Muscle of leg (tissue), 11 donors: ENCODE results near the gene PGM2L1. TPM values are rescaled to one million over a fixed set of nuclear protein-coding genes. Genes with fewer than 3 reads are reported as not detected.
"Not testable (repeated sequence)": the region's sequence is repeated elsewhere in the genome, so short reads cannot be mapped to it uniquely, and the experiment has no call there.

Source experiments
- DNase-seq: peaks from one replicate; pipeline ENCODE4 v3.0.0; 2013
- H3K27ac ChIP-seq: one replicate; pipeline ENCODE4 v1.5.1; 2013; ENCODE audit warnings: mild to moderate bottlenecking, low read length, control low read depth
- H3K27me3 ChIP-seq: one replicate; pipeline ENCODE4 v1.6.1; 2013; ENCODE audit warnings: low read length; ENCODE audit not compliant: control insufficient read depth, insufficient read depth
- H3K36me3 ChIP-seq: one replicate; pipeline ENCODE4 v1.6.1; 2013; ENCODE audit warnings: low read length; ENCODE audit not compliant: control insufficient read depth, insufficient read depth
- H3K4me1 ChIP-seq: one replicate; pipeline ENCODE4 v1.6.1; 2013; ENCODE audit warnings: low read length; ENCODE audit not compliant: control insufficient read depth, insufficient read depth
- H3K4me3 ChIP-seq: one replicate; pipeline ENCODE4 v1.5.1; 2013; ENCODE audit warnings: low read length, control low read depth
- H3K9me3 ChIP-seq: replicated peaks from 2 replicates; pipeline ENCODE4 v1.6.1; 2013; ENCODE audit warnings: low read depth, low read length; ENCODE audit not compliant: control insufficient read depth
- WGBS: methylation state at CpG from one replicate; pipeline ENCODE4 v1.1.5; 2013; ENCODE audit warnings: missing lambda C conversion rate; ENCODE audit not compliant: insufficient coverage; 5-methylcytosine and 5-hydroxymethylcytosine counted together
- polyA plus RNA-seq, 8 donors: library from polyadenylated mRNA; unstranded; fragments of 120-200 nt; gene quantifications; one replicate each; pipeline versions ENCODE4 v1.2.1 to v1.2.3, GENCODE V29; 2013; ENCODE audit warnings: inconsistent platforms in 1 of 8, low replicate concordance in 1 of 8; ENCODE audit not compliant: insufficient read length in 8 of 8, insufficient read depth in 1 of 8
- total RNA-seq: library from RNA; stranded (reverse); fragments of 120-200 nt; gene quantifications from one replicate; pipeline ENCODE4 v1.2.4, GENCODE V29; 2013

PGM2L1 gene
- total and polyA plus RNA-seq, 9 donors = 3.5 to 5.3 (median 4.4) TPM

DNA sequence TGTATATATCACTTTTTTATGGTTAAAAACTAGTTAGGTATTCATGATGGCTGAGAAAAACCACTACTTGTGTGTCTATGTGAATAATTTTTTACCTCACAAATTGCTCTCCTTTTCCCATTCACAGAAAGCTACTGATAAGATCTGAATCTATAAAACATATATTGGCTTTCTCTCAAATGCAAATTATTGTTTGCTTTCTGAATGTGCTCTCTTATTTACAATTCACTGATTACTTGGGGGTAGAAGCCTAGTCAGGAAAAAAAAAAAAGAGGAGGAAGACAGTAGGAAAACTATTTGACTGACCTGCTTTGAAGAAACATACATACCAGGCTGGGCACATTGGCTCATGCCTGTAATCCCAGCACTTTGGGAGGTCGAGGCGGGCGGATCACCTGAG is 20.5 kb downstream of the PGM2L1 start:
- Histone ChIP-seq H3K27ac (no peak overlapping the region), H3K36me3 (no peaks in the 10 kb centered on the region), H3K27me3 (no peaks in the 10 kb centered on the region), H3K9me3 (no peaks in the 10 kb centered on the region), H3K4me1 (no peaks in the 10 kb centered on the region), H3K4me3 (no peak overlapping the region)
- no peak for DNase-seq
- WGBS = 100% methylated on average over 2 of the region's 3 CpGs

DNA sequence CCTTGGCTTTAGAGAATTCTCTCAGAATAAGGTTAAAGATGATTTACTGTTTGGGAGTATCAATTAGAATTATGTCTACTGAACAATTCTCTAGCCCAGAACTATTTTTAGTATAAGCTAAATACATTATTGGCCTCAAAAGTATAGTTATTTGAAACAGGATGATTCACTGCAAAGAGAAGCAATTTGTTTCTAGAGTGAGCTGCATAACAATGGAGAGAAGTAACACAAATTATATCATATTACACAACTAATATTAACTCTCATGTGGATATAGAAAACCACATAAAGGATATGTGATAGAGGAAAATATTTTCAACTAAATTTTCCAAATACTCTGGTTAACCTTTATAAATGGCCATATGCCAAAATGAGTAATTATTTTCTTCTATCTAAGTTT is 24.9 kb downstream of the PGM2L1 start:
- no peak for DNase-seq
- H3K36me3 ChIP-seq = no peaks in the 10 kb centered on the region
- H3K9me3 ChIP-seq = no peaks in the 10 kb centered on the region
- no peaks in the 10 kb centered on the region for H3K4me1 ChIP-seq
- H3K4me3 ChIP-seq = no peak overlapping the region
- H3K27me3 ChIP-seq = no peaks in the 10 kb centered on the region
- no peak overlapping the region for H3K27ac ChIP-seq

DNA sequence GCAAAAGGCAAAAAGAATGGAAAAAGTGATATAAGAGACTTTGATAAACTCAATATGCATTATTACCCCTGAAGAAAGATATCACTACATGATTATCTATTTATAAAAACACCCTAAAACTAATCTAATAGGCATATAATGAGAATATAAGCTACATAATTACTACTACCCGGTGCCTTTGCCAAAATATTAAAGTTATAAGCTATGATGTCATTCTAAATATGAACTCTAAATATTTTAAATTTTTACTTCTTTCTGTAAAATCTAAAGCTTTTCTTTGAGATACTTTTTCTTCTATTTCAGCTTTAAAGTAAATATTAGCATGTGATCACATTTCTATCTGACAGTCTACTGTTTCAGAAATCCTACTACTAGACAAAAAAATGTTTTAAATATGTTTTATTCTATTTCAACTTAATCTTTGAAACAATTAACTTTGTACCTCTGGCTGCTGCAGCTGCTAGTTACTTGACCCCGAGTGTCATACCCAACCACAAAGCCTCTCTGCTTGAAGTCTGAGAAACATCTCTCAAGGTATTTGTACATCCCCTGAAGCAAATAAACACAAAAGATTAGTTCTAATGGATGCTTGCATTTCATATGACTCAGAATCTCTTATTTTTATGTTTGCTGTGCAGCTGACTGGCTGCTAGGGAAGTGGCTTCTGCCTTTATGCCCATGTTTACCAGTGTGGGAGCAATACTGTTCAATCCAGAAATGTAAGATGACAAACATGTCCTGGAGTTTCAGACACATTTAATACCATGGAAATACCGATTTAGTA is 26.8 kb downstream of the PGM2L1 start:
- no CpG with 5 or more reads among the region's 3 CpGs for WGBS

DNA sequence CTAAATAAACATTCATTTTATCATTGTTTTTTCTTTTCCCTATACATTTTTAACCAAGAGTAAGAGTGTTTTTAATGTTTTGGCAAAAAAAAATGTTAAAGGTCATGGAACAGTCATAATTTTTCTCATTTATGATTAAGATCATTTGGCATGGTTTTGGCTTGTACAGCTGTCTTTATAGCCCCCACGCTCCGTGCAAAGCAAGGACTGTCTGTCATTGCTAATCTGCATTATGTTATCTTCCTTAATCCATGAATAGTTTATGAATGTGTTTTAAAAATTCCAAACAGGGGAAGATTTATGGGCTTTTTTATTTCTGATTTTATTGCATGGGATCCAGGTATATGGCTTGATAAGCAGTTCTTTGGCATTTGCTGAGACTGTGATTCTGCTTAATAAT is 28.1 kb downstream of the PGM2L1 start:
- no peak for DNase-seq
- Histone ChIP-seq H3K4me3 (no peak overlapping the region), H3K4me1 (no peaks in the 10 kb centered on the region), H3K36me3 (peaks cover 6% of the 10 kb centered on the region), H3K27ac (no peak overlapping the region), H3K9me3 (no peaks in the 10 kb centered on the region), H3K27me3 (no peaks in the 10 kb centered on the region)
- WGBS = no CpG with 5 or more reads among the region's 2 CpGs

More for the DNA sequence above, 26.8 kb downstream of the PGM2L1 start:
- Histone ChIP-seq H3K27ac (no peak overlapping the region), H3K4me3 (no peak overlapping the region), H3K4me1 (no peaks in the 10 kb centered on the region), H3K36me3 (peaks cover 6% of the 10 kb centered on the region), H3K9me3 (no peaks in the 10 kb centered on the region), H3K27me3 (no peaks in the 10 kb centered on the region)
- no peak for DNase-seq

DNA sequence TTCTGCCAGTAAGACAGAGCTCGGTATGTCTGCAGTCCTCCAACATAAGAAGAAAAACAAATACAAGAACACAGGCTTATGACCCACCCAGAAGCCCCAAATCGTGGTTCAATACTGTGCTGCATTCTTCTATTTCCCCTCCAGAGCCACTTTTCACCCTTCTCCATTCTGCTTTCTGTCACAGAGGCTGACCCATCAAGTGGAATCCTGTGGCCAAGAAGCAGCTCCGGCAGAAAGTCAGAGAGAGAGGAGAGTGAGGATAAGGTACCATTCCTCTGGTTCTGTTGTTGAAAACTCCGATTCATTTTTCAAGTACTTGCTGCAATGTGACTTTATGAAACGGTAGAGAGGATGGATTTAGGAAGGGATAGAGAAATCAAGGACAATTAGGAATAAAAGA is 30.4 kb downstream of the PGM2L1 start:
- Histone ChIP-seq H3K27me3 (no peaks in the 10 kb centered on the region), H3K9me3 (no peaks in the 10 kb centered on the region), H3K36me3 (peaks cover 6% of the 10 kb centered on the region), H3K27ac (no peak overlapping the region), H3K4me3 (no peak overlapping the region), H3K4me1 (no peaks in the 10 kb centered on the region)
- no peak for DNase-seq
- WGBS = 88% methylated on average over 1 of the region's 5 CpGs

DNA sequence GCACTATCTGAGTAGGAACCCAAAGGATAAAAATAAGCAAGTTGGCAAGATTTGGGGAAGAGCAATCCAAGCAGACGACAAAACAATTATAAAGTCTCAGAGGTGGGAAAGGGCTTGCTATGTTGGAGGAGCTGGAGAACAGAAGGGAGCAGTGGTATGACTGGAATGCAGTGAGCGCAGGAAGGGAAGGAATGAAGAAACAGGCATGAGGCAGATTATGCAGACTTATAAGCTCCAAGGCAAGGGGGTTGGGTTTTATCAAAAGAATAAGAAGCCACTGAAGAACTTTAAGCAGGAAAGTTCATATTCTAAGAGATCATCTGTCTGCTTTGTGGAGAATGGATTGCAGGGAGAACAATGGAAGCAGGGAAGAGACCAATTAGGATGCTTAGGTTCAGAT is 31.7 kb downstream of the PGM2L1 start:
- no peaks in the 10 kb centered on the region for H3K9me3 ChIP-seq
- H3K4me1 ChIP-seq = no peaks in the 10 kb centered on the region
- H3K27ac ChIP-seq = no peak overlapping the region
- H3K4me3 ChIP-seq = no peak overlapping the region
- H3K36me3 ChIP-seq = peaks cover 6% of the 10 kb centered on the region
- WGBS = 50% methylated on average over 2 of the region's 2 CpGs
- DNase-seq = no peak
- no peaks in the 10 kb centered on the region for H3K27me3 ChIP-seq

DNA sequence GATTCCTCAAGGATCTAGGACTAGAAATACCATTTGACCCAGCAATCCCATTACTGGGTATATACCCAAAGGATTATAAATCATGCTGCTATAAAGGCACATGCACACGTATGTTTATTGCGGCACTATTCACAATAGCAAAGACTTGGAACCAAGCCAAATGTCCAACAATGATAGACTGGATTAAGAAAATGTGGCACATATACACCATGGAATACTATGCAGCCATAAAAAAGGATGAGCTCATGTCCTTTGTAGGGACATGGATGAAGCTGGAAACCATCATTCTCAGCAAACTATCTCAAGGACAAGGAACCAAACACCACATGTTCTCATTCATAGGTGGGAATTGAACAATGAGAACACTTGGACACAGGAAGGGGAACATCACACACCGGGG is 32.4 kb downstream of the PGM2L1 start:
- H3K4me1 ChIP-seq, H3K27me3 ChIP-seq, H3K9me3 ChIP-seq, DNase-seq, H3K27ac ChIP-seq, H3K4me3 ChIP-seq, H3K36me3 ChIP-seq: not testable (repeated sequence)
- no CpG with 5 or more reads among the region's 3 CpGs for whole genome bisulfite sequencing

DNA sequence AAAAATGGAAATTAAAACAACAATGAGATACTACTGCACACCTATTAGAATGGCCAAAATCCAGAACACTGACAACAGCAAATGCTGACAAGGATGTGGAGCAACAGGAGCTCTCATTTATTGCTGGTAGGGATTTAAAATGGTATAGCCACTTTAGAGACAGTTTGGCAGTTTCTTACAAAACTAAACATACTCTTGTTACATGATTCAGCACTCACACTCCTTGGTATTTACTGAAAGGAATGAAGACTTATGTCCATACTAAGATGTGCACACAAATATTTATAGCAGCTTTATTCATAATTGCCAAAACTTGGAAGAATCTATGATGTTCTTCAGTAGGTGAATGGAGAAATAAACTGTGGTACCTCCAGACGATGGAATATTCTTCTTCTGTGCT is 40.8 kb downstream of the PGM2L1 start:
- Histone ChIP-seq H3K27me3 (no peaks in the 10 kb centered on the region), H3K36me3 (no peaks in the 10 kb centered on the region), H3K4me3 (no peak overlapping the region), H3K9me3 (peaks cover 5% of the 10 kb centered on the region), H3K4me1 (no peaks in the 10 kb centered on the region), H3K27ac (no peak overlapping the region)
- WGBS = no CpG with 5 or more reads among the region's 1 CpG
- DNase-seq = no peak

DNA sequence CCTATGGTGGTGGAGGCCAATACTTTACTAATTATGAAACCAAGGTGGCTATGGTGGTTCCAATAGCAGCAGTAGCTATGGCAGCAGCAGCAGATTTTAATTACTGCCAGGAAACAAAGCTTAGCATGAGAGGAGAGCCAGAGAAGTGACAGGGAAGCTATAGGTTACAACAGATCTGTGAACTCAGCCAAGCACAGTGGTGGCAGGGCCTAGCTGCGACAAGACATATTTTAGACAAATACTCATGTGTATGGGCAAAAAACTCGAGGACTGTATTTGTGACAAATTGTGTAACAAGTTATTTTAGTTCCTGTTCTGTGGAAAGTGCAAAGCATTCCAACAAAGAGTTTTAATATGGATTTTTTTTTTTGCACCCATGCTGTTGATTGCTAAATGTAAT is 42.6 kb downstream of the PGM2L1 start:
- WGBS = no CpG with 5 or more reads among the region's 2 CpGs
- DNase-seq = no peak

DNA sequence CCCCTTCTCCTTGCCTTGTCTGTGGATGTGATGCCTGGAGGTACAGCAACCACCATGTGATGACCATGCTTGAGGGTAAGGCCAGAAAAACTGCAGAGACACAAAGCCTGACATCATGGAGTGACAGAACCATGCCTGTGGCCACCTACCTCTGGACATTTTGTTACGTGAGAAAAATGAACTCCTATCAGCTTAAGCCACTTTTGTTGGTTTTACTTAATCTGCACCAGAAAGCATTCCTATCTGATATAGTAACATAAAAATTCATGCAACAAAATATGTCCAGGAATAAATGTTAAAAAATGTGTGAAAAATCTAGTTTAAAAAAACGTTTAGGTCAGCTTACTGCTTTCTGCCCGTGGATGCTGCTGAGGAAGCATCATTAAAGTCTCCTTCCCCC is 44.2 kb downstream of the PGM2L1 start:
- H3K4me1 ChIP-seq = no peaks in the 10 kb centered on the region
- no peak overlapping the region for H3K27ac ChIP-seq
- no peak overlapping the region for H3K4me3 ChIP-seq
- WGBS = 80% methylated on average over 1 of the region's 3 CpGs
- no peaks in the 10 kb centered on the region for H3K27me3 ChIP-seq
- H3K9me3 ChIP-seq = no peaks in the 10 kb centered on the region
- no peak for DNase-seq
- H3K36me3 ChIP-seq = no peaks in the 10 kb centered on the region

More for the DNA sequence above, 42.6 kb downstream of the PGM2L1 start:
- H3K9me3 ChIP-seq = peaks cover 4% of the 10 kb centered on the region
- no peak overlapping the region for H3K27ac ChIP-seq
- H3K4me3 ChIP-seq = no peak overlapping the region
- H3K4me1 ChIP-seq = no peaks in the 10 kb centered on the region
- H3K27me3 ChIP-seq = no peaks in the 10 kb centered on the region
- H3K36me3 ChIP-seq = no peaks in the 10 kb centered on the region

DNA sequence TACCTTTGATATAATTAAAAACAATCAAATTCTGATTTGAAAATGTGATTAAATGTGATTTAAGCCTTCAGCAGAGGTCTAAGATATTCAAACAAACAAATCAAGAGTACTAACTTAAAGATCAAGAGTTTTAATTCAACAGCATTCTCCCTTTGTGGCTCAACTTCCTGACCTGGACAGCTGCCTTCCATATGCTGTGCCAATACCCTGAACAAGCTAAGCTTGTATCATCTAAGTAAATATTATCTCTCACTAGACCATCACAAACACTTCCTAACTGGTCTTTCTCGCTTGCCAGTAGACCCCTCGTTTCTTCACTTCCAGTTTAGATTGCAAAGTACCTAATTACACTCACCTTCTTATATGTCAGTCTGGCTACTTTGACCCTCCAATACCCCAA is 50.9 kb downstream of the PGM2L1 start:
- H3K36me3 ChIP-seq = no peaks in the 10 kb centered on the region
- no peaks in the 10 kb centered on the region for H3K4me1 ChIP-seq
- no peak overlapping the region for H3K4me3 ChIP-seq
- no peak for DNase-seq
- 69% methylated on average over 2 of the region's 2 CpGs for WGBS
- H3K27me3 ChIP-seq = no peaks in the 10 kb centered on the region
- H3K27ac ChIP-seq = no peak overlapping the region
- H3K9me3 ChIP-seq = no peaks in the 10 kb centered on the region
